GM12891 (cell line): Measurements from ENCODE around the gene PTPN22.

Experiments used
- POLR2A ChIP-seq: IDR thresholded peaks from 2 replicates; pipeline ENCODE4 v1.6.1; 2011; ENCODE audit warnings: low read depth, low read length, control low read depth
- POLR2AphosphoS5 ChIP-seq: IDR thresholded peaks from 2 replicates; pipeline ENCODE4 v1.6.1; 2011; ENCODE audit warnings: low read depth, low read length, control low read depth
- POU2F2 ChIP-seq: IDR thresholded peaks from 2 replicates; pipeline ENCODE4 v1.6.1; 2011; ENCODE audit warnings: low read depth, mild to moderate bottlenecking, control low read depth, low read length, moderate library complexity

GRCh38 chr1:113800487-113800886, 71.0 kb downstream of the PTPN22 start:
- TF ChIP-seq POLR2A (no peak), POLR2AphosphoS5 (no peak), POU2F2 (no peak)
